ENCODE results near the gene KIAA1671.

The KIAA1671 gene

GRCh38 chr22:25094579-25094978 is 142.1 kb downstream of the KIAA1671 start:
- Histone ChIP-seq H3K4me1 (ENCODE audit: insufficient read depth, insufficient read length) (peaks cover 7% of the 10 kb centered on the region), H3K4me3 (ENCODE audit: insufficient read length, low read depth) (no peak overlapping the region), H3K36me3 (ENCODE audit: insufficient read depth, insufficient read length, low read length) (no peaks in the 10 kb centered on the region), H3K9ac (ENCODE audit: insufficient read length, low read depth) (no peak overlapping the region), H3K9me3 (ENCODE audit: insufficient read depth, low read length) (no peaks in the 10 kb centered on the region), H3K27me3 (ENCODE audit: insufficient read depth, insufficient read length) (no peaks in the 10 kb centered on the region)
- TF ChIP-seq YY1 (IDR thresholded peaks at IDR 0.05; ENCODE audit: insufficient read depth, insufficient read length) = no peak
- TF ChIP-seq ZNF274 (IDR thresholded peaks at IDR 0.05; ENCODE audit: low read depth, low read length) = no peak
- no peak for TF ChIP-seq SUZ12 (IDR thresholded peaks at IDR 0.05; ENCODE audit: extremely low read depth, insufficient read depth, insufficient read length)
- DNase-seq (ENCODE audit: low read depth, low spot score) = no peak

DNA sequence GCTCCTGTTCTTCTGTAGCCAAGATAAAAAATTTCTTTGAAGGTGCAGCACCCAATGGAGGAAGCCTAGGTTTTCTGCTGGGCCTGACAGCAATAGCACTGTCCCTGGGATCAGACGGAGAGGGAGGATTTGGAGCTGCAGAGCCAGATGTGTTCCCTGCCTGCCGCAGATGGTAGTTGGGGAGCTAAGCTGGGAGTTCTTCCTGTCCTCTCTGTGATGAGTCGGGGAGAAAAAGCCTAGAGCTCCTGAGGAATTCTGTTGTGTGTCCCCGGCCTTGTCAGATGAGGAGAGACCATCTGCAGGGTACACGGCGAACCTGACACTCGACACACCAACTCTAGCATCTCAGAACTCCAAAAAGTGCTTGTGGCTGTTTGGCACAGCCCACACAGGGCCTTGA is 143.4 kb downstream of the KIAA1671 start:
- DNase-seq (ENCODE audit: low read depth, low spot score) = no peak
- TF ChIP-seq ZNF274 (IDR thresholded peaks at IDR 0.05; ENCODE audit: low read depth, low read length) (no peak), YY1 (IDR thresholded peaks at IDR 0.05; ENCODE audit: insufficient read depth, insufficient read length) (no peak), SUZ12 (IDR thresholded peaks at IDR 0.05; ENCODE audit: extremely low read depth, insufficient read depth, insufficient read length) (no peak)
- Histone ChIP-seq H3K36me3 (ENCODE audit: insufficient read depth, insufficient read length, low read length) (no peaks in the 10 kb centered on the region), H3K4me1 (ENCODE audit: insufficient read depth, insufficient read length) (peaks cover 9% of the 10 kb centered on the region), H3K9me3 (ENCODE audit: insufficient read depth, low read length) (no peaks in the 10 kb centered on the region), H3K9ac (ENCODE audit: insufficient read length, low read depth) (no peak overlapping the region), H3K4me3 (ENCODE audit: insufficient read length, low read depth) (no peak overlapping the region), H3K27me3 (ENCODE audit: insufficient read depth, insufficient read length) (no peaks in the 10 kb centered on the region)

DNA sequence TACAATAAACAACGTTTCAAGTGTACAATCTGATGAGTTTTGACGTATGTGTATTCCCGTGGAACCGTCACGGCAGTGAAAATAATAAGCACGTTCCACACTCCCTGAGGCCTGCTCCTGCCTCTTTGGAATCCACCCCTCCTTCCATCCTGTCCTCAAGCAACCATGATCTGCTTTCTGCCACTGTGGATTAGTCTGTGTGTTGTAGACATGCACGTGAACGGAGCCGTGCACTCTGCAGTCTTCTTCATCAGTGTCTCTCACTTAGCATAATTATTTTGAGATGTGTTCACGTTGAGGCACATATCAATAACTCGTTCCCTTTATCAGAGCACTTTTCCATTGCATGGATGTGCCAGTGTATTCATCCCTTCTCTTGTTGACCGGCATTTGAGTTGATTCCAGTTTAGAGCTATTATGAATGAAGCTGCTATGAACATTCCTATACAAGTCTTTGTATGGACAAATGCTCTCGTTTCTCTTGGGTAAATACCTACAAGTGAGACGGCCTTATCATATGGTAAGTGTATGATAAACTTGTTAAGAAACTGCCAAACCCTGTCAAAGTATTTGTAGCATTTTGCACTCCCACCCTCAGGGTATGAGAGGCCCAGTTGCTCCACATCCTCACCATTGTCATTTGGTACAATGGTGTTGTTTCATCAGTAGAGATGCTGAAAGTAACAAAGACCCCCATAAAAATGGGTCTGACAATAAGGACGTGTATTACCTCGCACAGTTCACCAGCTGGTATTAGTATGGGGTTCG is 144.3 kb downstream of the KIAA1671 start:
- Histone ChIP-seq H3K9me3 (ENCODE audit: insufficient read depth, low read length) (no peaks in the 10 kb centered on the region), H3K27me3 (ENCODE audit: insufficient read depth, insufficient read length) (no peaks in the 10 kb centered on the region), H3K9ac (ENCODE audit: insufficient read length, low read depth) (no peak overlapping the region), H3K36me3 (ENCODE audit: insufficient read depth, insufficient read length, low read length) (no peaks in the 10 kb centered on the region), H3K4me3 (ENCODE audit: insufficient read length, low read depth) (no peak overlapping the region), H3K4me1 (ENCODE audit: insufficient read depth, insufficient read length) (peaks cover 9% of the 10 kb centered on the region)
- no peak for DNase-seq (ENCODE audit: low read depth, low spot score)
- no peak for TF ChIP-seq ZNF274 (IDR thresholded peaks at IDR 0.05; ENCODE audit: low read depth, low read length)
- TF ChIP-seq YY1 (IDR thresholded peaks at IDR 0.05; ENCODE audit: insufficient read depth, insufficient read length) = no peak
- no peak for TF ChIP-seq SUZ12 (IDR thresholded peaks at IDR 0.05; ENCODE audit: extremely low read depth, insufficient read depth, insufficient read length)

DNA sequence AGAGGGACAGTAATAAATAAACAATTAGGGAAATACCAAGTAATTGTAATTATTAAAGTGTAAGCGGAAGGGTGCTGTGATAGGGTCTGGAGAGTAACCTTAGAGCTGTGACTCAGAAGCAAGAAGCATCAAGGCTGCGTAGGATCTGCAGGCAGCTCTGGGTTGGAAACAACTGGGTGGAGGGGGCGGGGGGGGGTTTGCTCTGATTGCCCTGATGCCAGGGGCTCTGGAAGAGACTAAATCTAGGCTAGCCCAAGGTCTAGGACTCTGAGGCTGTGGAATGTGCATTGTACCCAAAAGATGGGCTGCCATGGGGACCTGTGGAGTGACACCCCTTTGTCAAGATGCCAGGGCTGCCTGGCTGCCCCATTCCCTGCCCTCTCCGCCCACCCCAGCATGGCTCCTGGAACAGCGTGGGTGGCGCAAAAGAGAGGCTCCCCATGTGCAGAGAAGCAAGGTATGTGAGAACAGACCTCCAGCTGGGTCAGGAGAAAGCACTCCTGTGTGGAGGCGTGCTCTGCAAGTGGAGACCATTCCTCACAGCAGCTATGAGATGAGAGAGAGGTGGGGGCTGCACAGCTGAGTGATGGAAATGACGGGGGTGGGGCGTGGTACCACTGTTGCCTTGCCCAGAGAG is 146.0 kb downstream of the KIAA1671 start:
- Histone ChIP-seq H3K9me3 (ENCODE audit: insufficient read depth, low read length) (no peaks in the 10 kb centered on the region), H3K4me1 (ENCODE audit: insufficient read depth, insufficient read length) (peaks cover 9% of the 10 kb centered on the region), H3K9ac (ENCODE audit: insufficient read length, low read depth) (no peak overlapping the region), H3K36me3 (ENCODE audit: insufficient read depth, insufficient read length, low read length) (no peaks in the 10 kb centered on the region), H3K4me3 (ENCODE audit: insufficient read length, low read depth) (no peak overlapping the region), H3K27me3 (ENCODE audit: insufficient read depth, insufficient read length) (no peaks in the 10 kb centered on the region)
- DNase-seq (ENCODE audit: low read depth, low spot score) = no peak
- TF ChIP-seq SUZ12 (IDR thresholded peaks at IDR 0.05; ENCODE audit: extremely low read depth, insufficient read depth, insufficient read length) = no peak
- no peak for TF ChIP-seq ZNF274 (IDR thresholded peaks at IDR 0.05; ENCODE audit: low read depth, low read length)
- no peak for TF ChIP-seq YY1 (IDR thresholded peaks at IDR 0.05; ENCODE audit: insufficient read depth, insufficient read length)

DNA sequence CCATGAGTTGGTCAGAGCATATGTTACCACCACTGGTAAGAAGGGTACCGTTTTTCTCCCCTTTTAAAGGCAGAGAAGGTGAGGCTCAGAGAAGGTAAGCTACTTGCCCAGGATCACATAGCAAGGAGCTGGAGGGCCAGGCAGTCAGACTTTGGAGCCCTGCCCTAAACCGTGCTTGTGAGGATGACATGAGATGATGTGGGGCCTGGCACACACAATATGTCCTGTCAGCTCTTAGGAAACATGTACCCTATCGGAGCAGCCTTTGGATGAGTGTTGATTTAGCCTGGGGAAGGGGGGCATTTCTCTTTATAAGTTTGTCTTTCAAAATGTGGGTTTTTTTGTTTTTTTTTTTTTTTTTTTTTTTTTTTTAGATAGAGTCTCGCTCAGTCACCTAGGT is 146.7 kb downstream of the KIAA1671 start:
- TF ChIP-seq SUZ12 (IDR thresholded peaks at IDR 0.05; ENCODE audit: extremely low read depth, insufficient read depth, insufficient read length) (no peak), YY1 (IDR thresholded peaks at IDR 0.05; ENCODE audit: insufficient read depth, insufficient read length) (no peak), ZNF274 (IDR thresholded peaks at IDR 0.05; ENCODE audit: low read depth, low read length) (no peak)
- no peak for DNase-seq (ENCODE audit: low read depth, low spot score)
- H3K27me3 ChIP-seq (ENCODE audit: insufficient read depth, insufficient read length) = no peaks in the 10 kb centered on the region
- H3K36me3 ChIP-seq (ENCODE audit: insufficient read depth, insufficient read length, low read length) = no peaks in the 10 kb centered on the region
- no peak overlapping the region for H3K9ac ChIP-seq (ENCODE audit: insufficient read length, low read depth)
- no peak overlapping the region for H3K4me3 ChIP-seq (ENCODE audit: insufficient read length, low read depth)
- no peaks in the 10 kb centered on the region for H3K9me3 ChIP-seq (ENCODE audit: insufficient read depth, low read length)
- H3K4me1 ChIP-seq (ENCODE audit: insufficient read depth, insufficient read length) = peaks cover 9% of the 10 kb centered on the region

GRCh38 chr22:25100402-25100801 is 147.9 kb downstream of the KIAA1671 start:
- Histone ChIP-seq H3K4me1 (ENCODE audit: insufficient read depth, insufficient read length) (peaks cover 9% of the 10 kb centered on the region), H3K36me3 (ENCODE audit: insufficient read depth, insufficient read length, low read length) (no peaks in the 10 kb centered on the region), H3K9me3 (ENCODE audit: insufficient read depth, low read length) (no peaks in the 10 kb centered on the region), H3K9ac (ENCODE audit: insufficient read length, low read depth) (no peak overlapping the region), H3K4me3 (ENCODE audit: insufficient read length, low read depth) (no peak overlapping the region), H3K27me3 (ENCODE audit: insufficient read depth, insufficient read length) (no peaks in the 10 kb centered on the region)
- TF ChIP-seq YY1 (IDR thresholded peaks at IDR 0.05; ENCODE audit: insufficient read depth, insufficient read length) (no peak), ZNF274 (IDR thresholded peaks at IDR 0.05; ENCODE audit: low read depth, low read length) (no peak), SUZ12 (IDR thresholded peaks at IDR 0.05; ENCODE audit: extremely low read depth, insufficient read depth, insufficient read length) (no peak)
- no peak for DNase-seq (ENCODE audit: low read depth, low spot score)

DNA sequence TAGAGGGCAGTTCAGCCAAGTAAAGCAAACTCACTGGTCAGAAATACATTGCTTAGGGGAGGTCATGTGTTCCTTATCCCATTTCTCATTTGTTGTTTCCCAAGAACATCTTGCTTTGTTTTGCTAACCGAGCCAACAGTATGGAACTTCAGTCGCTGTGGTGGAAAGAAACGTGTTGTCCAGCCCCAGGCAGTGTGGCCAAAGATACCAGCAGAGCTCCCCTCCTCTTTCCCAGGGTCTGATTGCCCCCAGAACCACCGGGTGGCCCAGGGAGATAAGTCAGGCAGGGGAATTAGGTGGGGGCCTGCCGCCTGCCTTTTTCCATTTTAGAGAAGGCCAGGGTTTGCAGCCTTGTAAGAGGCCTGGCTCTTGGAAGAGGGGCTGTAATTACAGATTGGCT is 148.4 kb downstream of the KIAA1671 start:
- Histone ChIP-seq H3K27me3 (ENCODE audit: insufficient read depth, insufficient read length) (no peaks in the 10 kb centered on the region), H3K36me3 (ENCODE audit: insufficient read depth, insufficient read length, low read length) (no peaks in the 10 kb centered on the region), H3K4me1 (ENCODE audit: insufficient read depth, insufficient read length) (peaks cover 9% of the 10 kb centered on the region), H3K9me3 (ENCODE audit: insufficient read depth, low read length) (no peaks in the 10 kb centered on the region), H3K9ac (ENCODE audit: insufficient read length, low read depth) (no peak overlapping the region), H3K4me3 (ENCODE audit: insufficient read length, low read depth) (no peak overlapping the region)
- TF ChIP-seq YY1 (IDR thresholded peaks at IDR 0.05; ENCODE audit: insufficient read depth, insufficient read length) (no peak), ZNF274 (IDR thresholded peaks at IDR 0.05; ENCODE audit: low read depth, low read length) (no peak)
- DNase-seq (ENCODE audit: low read depth, low spot score) = no peak
